PC-3 (cell line): ENCODE data around the gene PSMD6. TPM values are rescaled to one million over a fixed set of nuclear protein-coding genes. Genes with fewer than 3 reads are reported as not detected.

Experiments used
- ATAC-seq: fragments of 200-7000 bp; cut with Tn5 transposase; 2 replicates; pipeline ENCODE4 v1.9.1; 2020; ENCODE audit warnings: mild to moderate bottlenecking, moderate library complexity
- BruUV-seq: library from RNA; stranded (reverse); fragments of 400-500 nt; replicated peaks from 2 replicates; lab custom pipeline; 2021; lab: Mats Ljungman, UMichigan
- CTCF ChIA-PET: fragments of 300-600 bp; sonication (Branson Sonifier 250); formaldehyde crosslinking; loops from one replicate; lab custom pipeline; 2022; ENCODE audit warnings: antibody characterized with exemption; lab: Charles Lee
- POLR2A ChIA-PET: fragments of 300-600 bp; sonication (Branson Sonifier 250); formaldehyde crosslinking; loops from one replicate; lab custom pipeline; 2022; ENCODE audit warnings: antibody characterized with exemption; ENCODE audit not compliant: unreplicated experiment; lab: Charles Lee
- DNase-seq: peaks from one replicate; pipeline ENCODE4 v3.0.0-alpha.2; 2015
- H2AFZ ChIP-seq: fragments of 300-600 bp; sonication (generic); 2 replicates; pipeline ENCODE4 v1.6.0; 2016; ENCODE audit warnings: antibody characterized with exemption, low read length
- H3F3A ChIP-seq: fragments of 300-600 bp; sonication (generic); one replicate; pipeline ENCODE4 v1.6.0; 2017; ENCODE audit warnings: antibody characterized with exemption, low read length, control low read depth, mild to moderate bottlenecking; ENCODE audit not compliant: unreplicated experiment
- H3K27ac ChIP-seq: fragments of 300-600 bp; sonication (generic); 2 replicates; pipeline ENCODE4 v1.5.1; 2016; ENCODE audit warnings: mild to moderate bottlenecking, low read length
- H3K27me3 ChIP-seq: fragments of 300-600 bp; sonication (generic); 2 replicates; pipeline ENCODE4 v1.6.1; 2016; ENCODE audit warnings: low read length, mixed read lengths
- H3K36me3 ChIP-seq: fragments of 300-600 bp; sonication (generic); 2 replicates; pipeline ENCODE4 v1.6.1; 2016; ENCODE audit warnings: low read depth, mixed run types, low read length, mixed read lengths
- H3K4me1 ChIP-seq: fragments of 300-600 bp; sonication (generic); 2 replicates; pipeline ENCODE4 v1.5.1; 2016; ENCODE audit warnings: low read length; ENCODE audit not compliant: insufficient read depth
- H3K4me2 ChIP-seq: fragments of 300-600 bp; sonication (generic); 2 replicates; pipeline ENCODE4 v1.6.0; 2016; ENCODE audit warnings: low read length
- H3K4me3 ChIP-seq: fragments of 300-600 bp; sonication (generic); 2 replicates; pipeline ENCODE4 v1.5.1; 2016; ENCODE audit warnings: mild to moderate bottlenecking, low read length, mixed read lengths
- H3K79me2 ChIP-seq: fragments of 300-600 bp; sonication (generic); 2 replicates; pipeline ENCODE4 v1.6.1; 2017; ENCODE audit warnings: low read length, mixed read lengths
- H3K9ac ChIP-seq: fragments of 300-600 bp; sonication (generic); 2 replicates; pipeline ENCODE4 v1.6.0; 2016; ENCODE audit warnings: mild to moderate bottlenecking, low read length
- H3K9me2 ChIP-seq: fragments of 300-600 bp; sonication (generic); replicated peaks from 2 replicates; pipeline ENCODE4 v1.6.1; 2016; ENCODE audit warnings: mixed run types, low read length, mixed read lengths
- H3K9me3 ChIP-seq: fragments of 300-600 bp; sonication (generic); 2 replicates; pipeline ENCODE4 v1.6.1; 2016; ENCODE audit warnings: low read length, mixed read lengths
- H4K20me1 ChIP-seq: fragments of 300-600 bp; sonication (generic); 2 replicates; pipeline ENCODE4 v1.6.1; 2016; ENCODE audit warnings: low read length, mixed read lengths
- CTCF ChIP-seq: fragments of 300-600 bp; sonication (generic); conservative IDR thresholded peaks from 2 replicates; pipeline ENCODE4 v1.5.1; 2017; ENCODE audit warnings: antibody characterized with exemption, low read depth, mild to moderate bottlenecking, low read length
- EZH2 ChIP-seq: fragments of 300-600 bp; sonication (generic); IDR thresholded peaks from one replicate; pipeline ENCODE4 v1.6.1; 2017; ENCODE audit warnings: antibody characterized with exemption, mild to moderate bottlenecking, low read length; ENCODE audit not compliant: unreplicated experiment
- EZH2phosphoT487 ChIP-seq: fragments of 300-600 bp; sonication (generic); IDR thresholded peaks from 2 replicates; pipeline ENCODE4 v1.6.1; 2018; ENCODE audit warnings: mild to moderate bottlenecking, antibody characterized with exemption, low read length, borderline replicate concordance
- intact Hi-C: fragments of 100-400 bp; cut with micrococcal nuclease; formaldehyde crosslinking; loops from 2 replicates; pipeline ENCODE4 v1.9.0; 2023
- total RNA-seq: library from RNA; depleted of rRNA; stranded (reverse); fragments of >200 nt; gene quantifications from 2 replicates; pipeline ENCODE4 v1.2.3, GENCODE V29; 2014

The PSMD6 gene
- total RNA-seq, 1 experiment from 2014 or later = 80.7 TPM

- peak overlapping the region; percentile 55 for H3K4me2 ChIP-seq
- no peaks in the 10 kb centered on the region for H3K9me2 ChIP-seq
- H3K4me1 ChIP-seq = 0 out of 2 replicates have a peak, but pooled peaks cover 4% of the 10 kb centered on the region
- H3K36me3 ChIP-seq = no peaks in the 10 kb centered on the region
- ChIA-PET CTCF (no interaction called here), POLR2A (no interaction called here)
- no peaks in the 10 kb centered on the region for H3F3A ChIP-seq
- TF ChIP-seq EZH2phosphoT487 (no peak), CTCF (peak; percentile 69)
- H3K9me3 ChIP-seq = no peaks in the 10 kb centered on the region
- H3K27me3 ChIP-seq = no peaks in the 10 kb centered on the region
- H2AFZ ChIP-seq = peak overlapping the region; percentile 76
- no peaks in the 10 kb centered on the region for H4K20me1 ChIP-seq
- H3K4me3 ChIP-seq = peak overlapping the region; percentile 35; the same call in 1 of the 2 replicates
- H3K79me2 ChIP-seq = no peaks in the 10 kb centered on the region
- H3K9ac ChIP-seq = peak overlapping the region; percentile 41
- DNase-seq (peak; percentile 75), ATAC-seq (peak; percentile 81)
- BruUV-seq = no TSS peak
- intact Hi-C loops = loop anchor here (1.0 to 5.0 kb wide), 5 partner anchors 62 to 454 kb away; no protein-coding TSS in a partner anchor
- H3K27ac ChIP-seq = peak overlapping the region; percentile 46
These were observed 7.4 kb upstream of the PSMD6 start for GRCh38 chr3:64030741-64031140.

- DNase-seq (no peak), ATAC-seq (no peak)
- no peaks in the 10 kb centered on the region for H3F3A ChIP-seq
- ChIA-PET CTCF (no interaction called here), POLR2A (no interaction called here)
- intact Hi-C loops = no loop called here
- no peaks in the 10 kb centered on the region for H3K27me3 ChIP-seq
- no peak overlapping the region for H2AFZ ChIP-seq
- H3K36me3 ChIP-seq = no peaks in the 10 kb centered on the region
- no peaks in the 10 kb centered on the region for H4K20me1 ChIP-seq
- no peaks in the 10 kb centered on the region for H3K79me2 ChIP-seq
- no peak overlapping the region for H3K4me2 ChIP-seq
- H3K4me1 ChIP-seq = 0 out of 2 replicates have a peak, but pooled peaks cover 4% of the 10 kb centered on the region
- no peaks in the 10 kb centered on the region for H3K9me3 ChIP-seq
- no peak overlapping the region for H3K4me3 ChIP-seq
- H3K27ac ChIP-seq = no peak overlapping the region
- BruUV-seq = no TSS peak
- H3K9ac ChIP-seq = no peak overlapping the region
- TF ChIP-seq EZH2phosphoT487 (no peak), CTCF (no peak)
- no peaks in the 10 kb centered on the region for H3K9me2 ChIP-seq
These were observed 6.0 kb upstream of the PSMD6 start for GRCh38 chr3:64029287-64029686.

GRCh38 chr3:64028754-64029153 lies 5.5 kb upstream of the PSMD6 start:
- POLR2A ChIA-PET = no interaction called here
- DNase-seq (no peak), ATAC-seq (no peak)
- CTCF ChIA-PET = no interaction called here
- no peak overlapping the region for H3K27ac ChIP-seq
- H4K20me1 ChIP-seq = no peaks in the 10 kb centered on the region
- no peaks in the 10 kb centered on the region for H3K9me2 ChIP-seq
- H3K36me3 ChIP-seq = no peaks in the 10 kb centered on the region
- no peaks in the 10 kb centered on the region for H3K79me2 ChIP-seq
- no peaks in the 10 kb centered on the region for H3K27me3 ChIP-seq
- H3K4me3 ChIP-seq = no peak overlapping the region
- no peak overlapping the region for H3K4me2 ChIP-seq
- 0 out of 2 replicates have a peak, but pooled peaks cover 4% of the 10 kb centered on the region for H3K4me1 ChIP-seq
- intact Hi-C loops = no loop called here
- H3K9me3 ChIP-seq = no peaks in the 10 kb centered on the region
- BruUV-seq = no TSS peak
- no peak overlapping the region for H3K9ac ChIP-seq
- no peak overlapping the region for H2AFZ ChIP-seq
- H3F3A ChIP-seq = no peaks in the 10 kb centered on the region
- no peak for TF ChIP-seq CTCF
- no peak for TF ChIP-seq EZH2phosphoT487
- TF ChIP-seq EZH2 = no peak
